ENCODE results near the gene ZFHX3. TPM values are rescaled to one million over a fixed set of nuclear protein-coding genes. Genes with fewer than 3 reads are reported as not detected.

The ZFHX3 gene
- total RNA-seq, 2 experiments from 2014 or later: 0.63 to 0.64 TPM

DNA sequence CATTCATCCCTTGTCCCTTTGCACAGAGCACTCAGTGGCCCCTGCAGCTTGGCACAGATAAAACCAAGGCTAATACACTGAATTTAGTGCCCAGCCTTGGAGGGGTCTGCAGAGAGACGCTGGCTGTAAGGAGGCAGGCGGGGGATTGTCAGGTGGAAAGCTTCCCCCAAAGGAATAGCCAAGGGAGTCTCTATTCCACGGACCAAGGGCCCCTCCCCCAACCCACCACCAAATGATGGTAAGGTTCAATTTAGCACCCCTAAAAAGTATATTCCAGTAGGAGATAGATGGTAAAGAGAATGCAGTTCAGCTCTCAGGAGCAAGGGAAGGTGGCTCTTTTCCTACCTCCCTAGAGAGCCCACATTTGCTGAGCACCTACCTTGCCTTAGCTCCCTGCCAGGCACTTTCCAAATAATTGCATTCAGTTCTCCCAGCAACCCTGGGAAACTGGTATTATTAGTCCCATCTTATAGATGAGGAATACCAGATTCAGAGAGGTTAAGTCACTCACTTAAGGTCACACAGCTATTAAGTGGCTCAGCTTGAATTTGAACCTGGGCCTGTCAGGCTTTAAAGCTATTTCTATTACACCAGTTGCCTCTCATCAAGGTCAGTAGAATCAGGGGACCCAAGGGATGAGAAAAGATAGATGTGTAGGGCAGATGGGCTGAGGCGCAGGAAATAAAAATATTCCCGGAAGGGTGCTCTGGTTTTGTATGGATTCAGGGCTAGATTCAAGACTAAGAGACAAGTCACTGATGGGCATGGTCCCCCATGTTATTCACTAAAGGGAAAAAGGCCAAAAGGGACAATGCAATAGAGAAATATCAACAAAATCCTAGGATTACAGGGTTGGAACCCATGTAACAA is 20.0 kb upstream of the ZFHX3 start:
- Mint-ChIP-seq H3K9me3 (no peaks in the 10 kb centered on the region), H3K36me3 (ENCODE audit: low read depth) (no peaks in the 10 kb centered on the region), H3K27me3 (peaks cover 79% of the 10 kb centered on the region), H3K27ac (no peak overlapping the region), H3K4me3 (no peak overlapping the region), H3K4me1 (ENCODE audit: low read depth) (no peaks in the 10 kb centered on the region)
- ATAC-seq (ENCODE audit: poor library complexity) (no peak), DNase-seq (no peak)
- Histone ChIP-seq H3K36me3 (ENCODE audit: insufficient read depth, low read length) (no peaks in the 10 kb centered on the region), H3K9me3 (ENCODE audit: control insufficient read depth in 1 of 2, insufficient read depth in 1 of 2, low read length in 2 of 2) (peaks cover 0 to 38% of the 10 kb centered on the region in 2 experiments), H3K4me3 (ENCODE audit: low read length) (no peak overlapping the region), H3K27ac (ENCODE audit: low read depth in 1 of 2, low read length in 2 of 2) (no peak overlapping the region), H3K4me1 (ENCODE audit: insufficient read depth, low read length) (peaks cover 4% of the 10 kb centered on the region), H3K27me3 (ENCODE audit: control insufficient read depth in 1 of 2, insufficient read depth in 2 of 2, low read length in 2 of 2) (peaks cover 38 to 53% of the 10 kb centered on the region in 2 experiments)
- TF ChIP-seq, protein P1, sequence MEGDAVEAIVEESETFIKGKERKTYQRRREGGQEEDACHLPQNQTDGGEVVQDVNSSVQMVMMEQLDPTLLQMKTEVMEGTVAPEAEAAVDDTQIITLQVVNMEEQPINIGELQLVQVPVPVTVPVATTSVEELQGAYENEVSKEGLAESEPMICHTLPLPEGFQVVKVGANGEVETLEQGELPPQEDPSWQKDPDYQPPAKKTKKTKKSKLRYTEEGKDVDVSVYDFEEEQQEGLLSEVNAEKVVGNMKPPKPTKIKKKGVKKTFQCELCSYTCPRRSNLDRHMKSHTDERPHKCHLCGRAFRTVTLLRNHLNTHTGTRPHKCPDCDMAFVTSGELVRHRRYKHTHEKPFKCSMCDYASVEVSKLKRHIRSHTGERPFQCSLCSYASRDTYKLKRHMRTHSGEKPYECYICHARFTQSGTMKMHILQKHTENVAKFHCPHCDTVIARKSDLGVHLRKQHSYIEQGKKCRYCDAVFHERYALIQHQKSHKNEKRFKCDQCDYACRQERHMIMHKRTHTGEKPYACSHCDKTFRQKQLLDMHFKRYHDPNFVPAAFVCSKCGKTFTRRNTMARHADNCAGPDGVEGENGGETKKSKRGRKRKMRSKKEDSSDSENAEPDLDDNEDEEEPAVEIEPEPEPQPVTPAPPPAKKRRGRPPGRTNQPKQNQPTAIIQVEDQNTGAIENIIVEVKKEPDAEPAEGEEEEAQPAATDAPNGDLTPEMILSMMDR (IDR thresholded peaks at IDR 0.05): no peak
- intact Hi-C loops (cut with DNase I, micrococcal nuclease): no loop called here
- CTCF ChIA-PET: no interaction called here
- POLR2A ChIA-PET: no interaction called here

DNA sequence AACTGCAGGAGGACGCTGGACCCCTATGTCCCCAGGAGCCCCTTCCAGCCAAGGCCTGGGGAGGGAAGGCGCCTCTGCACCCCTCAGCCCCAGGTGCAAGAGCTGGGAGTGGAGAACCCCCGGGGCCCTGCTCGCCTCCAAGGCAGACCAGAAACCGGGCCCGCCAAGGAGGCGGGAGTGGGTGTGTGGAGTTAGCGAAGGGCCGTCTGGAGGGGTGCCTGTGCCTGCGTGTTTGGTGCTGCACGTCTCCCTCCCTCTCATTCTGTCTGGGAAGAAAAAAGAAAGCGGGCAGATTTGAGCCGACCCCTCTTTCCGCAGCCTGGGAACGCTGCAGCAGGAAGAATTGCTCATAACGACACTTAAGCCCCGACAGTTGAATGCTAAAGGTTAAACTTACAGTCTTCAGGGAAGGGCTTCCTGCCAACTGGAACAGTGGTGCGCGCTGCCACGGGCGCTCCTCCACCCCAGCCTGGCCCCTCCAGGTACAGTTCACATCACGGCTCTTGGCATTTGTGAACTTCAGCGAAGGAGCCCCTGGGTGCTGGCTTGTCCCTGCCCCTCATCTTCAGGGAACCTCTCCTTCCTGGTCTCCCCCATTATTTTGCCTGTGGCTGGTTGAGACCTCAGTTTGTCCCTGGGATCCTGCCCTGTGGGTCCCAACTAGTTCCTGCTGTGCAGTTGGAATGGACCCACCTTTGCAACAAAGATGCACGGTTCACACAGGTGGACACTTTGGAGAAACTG is 19.2 kb upstream of the ZFHX3 start:
- DNase-seq (no peak), ATAC-seq (ENCODE audit: poor library complexity) (no peak)
- H3K36me3 Mint-ChIP-seq (ENCODE audit: low read depth): no peaks in the 10 kb centered on the region
- no peaks in the 10 kb centered on the region for H3K4me1 Mint-ChIP-seq (ENCODE audit: low read depth)
- H3K27ac ChIP-seq (ENCODE audit: low read depth in 1 of 2, low read length in 2 of 2): no peak overlapping the region
- H3K27me3 Mint-ChIP-seq: peaks cover 85% of the 10 kb centered on the region
- no peak overlapping the region for H3K4me3 Mint-ChIP-seq
- H3K27ac Mint-ChIP-seq: no peak overlapping the region
- H3K27me3 ChIP-seq (ENCODE audit: control insufficient read depth in 1 of 2, insufficient read depth in 2 of 2, low read length in 2 of 2): peaks cover 44 to 61% of the 10 kb centered on the region in 2 experiments
- intact Hi-C loops (cut with DNase I, micrococcal nuclease): no loop called here
- TF ChIP-seq, protein P1 (IDR thresholded peaks at IDR 0.05): no peak
- no peaks in the 10 kb centered on the region for H3K9me3 Mint-ChIP-seq
- H3K9me3 ChIP-seq (ENCODE audit: control insufficient read depth in 1 of 2, insufficient read depth in 1 of 2, low read length in 2 of 2): peaks cover 0 to 38% of the 10 kb centered on the region in 2 experiments
- H3K4me1 ChIP-seq (ENCODE audit: insufficient read depth, low read length): peaks cover 4% of the 10 kb centered on the region
- CTCF ChIA-PET: no interaction called here
- no peak overlapping the region for H3K4me3 ChIP-seq (ENCODE audit: low read length)
- POLR2A ChIA-PET: no interaction called here
- no peaks in the 10 kb centered on the region for H3K36me3 ChIP-seq (ENCODE audit: insufficient read depth, low read length)

DNA sequence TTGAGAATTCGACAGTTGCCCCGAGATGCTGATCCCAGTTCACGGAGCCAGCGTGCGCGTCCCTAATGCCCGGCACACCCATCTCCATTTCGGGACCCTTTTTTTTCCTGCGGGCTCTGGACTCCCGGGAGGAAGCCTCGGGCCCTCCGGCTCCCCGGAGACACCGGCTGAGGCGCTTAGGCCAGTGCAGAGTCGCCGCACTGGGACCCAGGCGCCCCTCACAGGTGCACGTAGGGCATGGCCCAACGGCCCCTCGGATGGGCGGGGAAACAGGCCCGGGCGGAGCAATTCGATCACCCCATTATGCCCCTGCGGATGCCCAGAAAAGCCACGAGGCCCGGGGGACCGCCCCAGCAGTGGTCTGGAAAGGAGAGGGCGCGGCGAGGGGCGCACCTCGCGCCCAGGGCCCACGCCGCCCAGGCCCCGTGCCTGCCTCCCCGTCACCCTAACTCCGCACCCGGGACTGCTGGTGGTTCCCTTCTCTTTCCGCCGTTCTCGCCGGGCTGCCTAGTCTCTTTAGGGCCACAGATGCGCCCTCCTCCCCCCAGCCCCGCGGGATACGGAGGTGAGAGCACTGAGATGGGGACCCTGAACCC is 18.5 kb upstream of the ZFHX3 start:
- H3K27ac ChIP-seq (ENCODE audit: low read depth in 1 of 2, low read length in 2 of 2): no peak overlapping the region
- Mint-ChIP-seq H3K27me3 (peaks cover 85% of the 10 kb centered on the region), H3K4me3 (no peak overlapping the region), H3K27ac (no peak overlapping the region), H3K4me1 (ENCODE audit: low read depth) (no peaks in the 10 kb centered on the region), H3K36me3 (ENCODE audit: low read depth) (no peaks in the 10 kb centered on the region), H3K9me3 (no peaks in the 10 kb centered on the region)
- no peak for DNase-seq
- TF ChIP-seq, protein P1 (IDR thresholded peaks at IDR 0.05): no peak
- intact Hi-C loops (cut with DNase I, micrococcal nuclease): no loop called here
- peaks cover 39 to 68% of the 10 kb centered on the region in 2 experiments for H3K27me3 ChIP-seq (ENCODE audit: control insufficient read depth in 1 of 2, insufficient read depth in 2 of 2, low read length in 2 of 2)
- CTCF ChIA-PET: no interaction called here
- no peak overlapping the region for H3K4me3 ChIP-seq (ENCODE audit: low read length)
- H3K36me3 ChIP-seq (ENCODE audit: insufficient read depth, low read length): no peaks in the 10 kb centered on the region
- no peak for ATAC-seq (ENCODE audit: poor library complexity)
- H3K4me1 ChIP-seq (ENCODE audit: insufficient read depth, low read length): peaks cover 4% of the 10 kb centered on the region
- POLR2A ChIA-PET: no interaction called here
- H3K9me3 ChIP-seq (ENCODE audit: control insufficient read depth in 1 of 2, insufficient read depth in 1 of 2, low read length in 2 of 2): peaks cover 0 to 38% of the 10 kb centered on the region in 2 experiments

All from CD4-positive, alpha-beta T cell (primary cell).